IPS-18c (cell line): Measurements from ENCODE around the gene URAD.
"Not testable (repeated sequence)": the region's sequence is repeated elsewhere in the genome, so short reads cannot be mapped to it uniquely, and the experiment has no call there.

Experiments used
- H3K4me3 ChIP-seq: 2 replicates; pipeline ENCODE4 v1.7.0; 2013; ENCODE audit warnings: low read depth, mild to moderate bottlenecking, low read length, moderate library complexity; ENCODE audit not compliant: insufficient read depth
- H3K9me3 ChIP-seq: one replicate; pipeline ENCODE4 v1.6.1; 2013; ENCODE audit warnings: mild to moderate bottlenecking, low read length, moderate library complexity; ENCODE audit not compliant: control insufficient read depth, insufficient read depth

Gene URAD

GRCh38 chr13:27988520-27988919 is at the start of gene URAD:
Gene URAD, minus strand, starts transcription at chr13:27988693. Its CDS starts 56 bp downstream, at chr13:27988637.
- no peaks in the 10 kb centered on the region for H3K9me3 ChIP-seq
- no peak within 1 kb of the TSS for H3K4me3 ChIP-seq

GRCh38 chr13:28037399-28037798 is 48.9 kb upstream of the URAD start:
- Histone ChIP-seq H3K4me3 (no peak overlapping the region), H3K9me3 (no peaks in the 10 kb centered on the region)

- Histone ChIP-seq H3K4me3 (no peak overlapping the region), H3K9me3 (no peaks in the 10 kb centered on the region)
Observed at GRCh38 chr13:28035146-28035782, 46.8 kb upstream of the URAD start.

GRCh38 chr13:28033894-28034655 is 45.6 kb upstream of the URAD start:
- Histone ChIP-seq H3K9me3 (no peaks in the 10 kb centered on the region), H3K4me3 (no peak overlapping the region)

GRCh38 chr13:28032438-28032837 is 43.9 kb upstream of the URAD start:
- not testable (repeated sequence) for H3K9me3 ChIP-seq, H3K4me3 ChIP-seq

- Histone ChIP-seq H3K9me3 (no peaks in the 10 kb centered on the region), H3K4me3 (no peak overlapping the region)
Observed at GRCh38 chr13:28031896-28032288, 43.4 kb upstream of the URAD start.

GRCh38 chr13:28031220-28031895 is 42.9 kb upstream of the URAD start:
- H3K9me3 ChIP-seq, result no peaks in the 10 kb centered on the region
- H3K4me3 ChIP-seq, result no peak overlapping the region

GRCh38 chr13:28027607-28028364 is 39.3 kb upstream of the URAD start:
- Histone ChIP-seq H3K4me3 (no peak overlapping the region), H3K9me3 (no peaks in the 10 kb centered on the region)

GRCh38 chr13:28027071-28027470 is 38.6 kb upstream of the URAD start:
- Histone ChIP-seq H3K4me3 (no peak overlapping the region), H3K9me3 (no peaks in the 10 kb centered on the region)

GRCh38 chr13:28026508-28026907 is 38.0 kb upstream of the URAD start:
- Histone ChIP-seq H3K9me3 (no peaks in the 10 kb centered on the region), H3K4me3 (no peak overlapping the region)

- Histone ChIP-seq H3K4me3 (no peak overlapping the region), H3K9me3 (no peaks in the 10 kb centered on the region)
Observed at GRCh38 chr13:28022848-28023518, 34.5 kb upstream of the URAD start.

- H3K4me3 ChIP-seq, result no peak overlapping the region
- no peaks in the 10 kb centered on the region for H3K9me3 ChIP-seq
Observed at GRCh38 chr13:28014301-28014700, 25.8 kb upstream of the URAD start.

- H3K4me3 ChIP-seq, result no peak overlapping the region
- no peaks in the 10 kb centered on the region for H3K9me3 ChIP-seq
Observed at GRCh38 chr13:28013482-28013881, 25.0 kb upstream of the URAD start.

GRCh38 chr13:28012896-28013295 is 24.4 kb upstream of the URAD start:
- H3K9me3 ChIP-seq, result no peaks in the 10 kb centered on the region
- no peak overlapping the region for H3K4me3 ChIP-seq

- no peaks in the 10 kb centered on the region for H3K9me3 ChIP-seq
- no peak overlapping the region for H3K4me3 ChIP-seq
Observed at GRCh38 chr13:28012383-28012782, 23.9 kb upstream of the URAD start.

GRCh38 chr13:28010046-28010445 is 21.6 kb upstream of the URAD start:
- no peak overlapping the region for H3K4me3 ChIP-seq
- H3K9me3 ChIP-seq, result no peaks in the 10 kb centered on the region

GRCh38 chr13:28005016-28005415 is 16.5 kb upstream of the URAD start:
- H3K9me3 ChIP-seq, H3K4me3 ChIP-seq: not testable (repeated sequence)
